ENCODE data around the gene AKR7A3. TPM values are rescaled to one million over a fixed set of nuclear protein-coding genes. Genes with fewer than 3 reads are reported as not detected.

The AKR7A3 gene
- total RNA-seq, 1 donor from 2014 or later, result 2.1 TPM

- no peaks in the 10 kb centered on the region for H3K27me3 Mint-ChIP-seq
- H3K36me3 Mint-ChIP-seq (ENCODE audit: insufficient read depth), result peaks cover 4% of the 10 kb centered on the region
- no peaks in the 10 kb centered on the region for H3K9me3 Mint-ChIP-seq (ENCODE audit: low read depth)
- peaks cover 15% of the 10 kb centered on the region for H3K4me1 Mint-ChIP-seq (ENCODE audit: low read depth)
- H3K27ac Mint-ChIP-seq, result peak overlapping the region; percentile 89
- H3K4me3 Mint-ChIP-seq (ENCODE audit: low read depth), result peak overlapping the region; percentile 83
- TF ChIP-seq, protein P1, sequence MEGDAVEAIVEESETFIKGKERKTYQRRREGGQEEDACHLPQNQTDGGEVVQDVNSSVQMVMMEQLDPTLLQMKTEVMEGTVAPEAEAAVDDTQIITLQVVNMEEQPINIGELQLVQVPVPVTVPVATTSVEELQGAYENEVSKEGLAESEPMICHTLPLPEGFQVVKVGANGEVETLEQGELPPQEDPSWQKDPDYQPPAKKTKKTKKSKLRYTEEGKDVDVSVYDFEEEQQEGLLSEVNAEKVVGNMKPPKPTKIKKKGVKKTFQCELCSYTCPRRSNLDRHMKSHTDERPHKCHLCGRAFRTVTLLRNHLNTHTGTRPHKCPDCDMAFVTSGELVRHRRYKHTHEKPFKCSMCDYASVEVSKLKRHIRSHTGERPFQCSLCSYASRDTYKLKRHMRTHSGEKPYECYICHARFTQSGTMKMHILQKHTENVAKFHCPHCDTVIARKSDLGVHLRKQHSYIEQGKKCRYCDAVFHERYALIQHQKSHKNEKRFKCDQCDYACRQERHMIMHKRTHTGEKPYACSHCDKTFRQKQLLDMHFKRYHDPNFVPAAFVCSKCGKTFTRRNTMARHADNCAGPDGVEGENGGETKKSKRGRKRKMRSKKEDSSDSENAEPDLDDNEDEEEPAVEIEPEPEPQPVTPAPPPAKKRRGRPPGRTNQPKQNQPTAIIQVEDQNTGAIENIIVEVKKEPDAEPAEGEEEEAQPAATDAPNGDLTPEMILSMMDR (IDR thresholded peaks at IDR 0.05; ENCODE audit: unreplicated experiment), result no peak
- no peak for DNase-seq (ENCODE audit: low spot score, unreplicated experiment)
Observed at GRCh38 chr1:19312782-19313635, 24.4 kb upstream of the AKR7A3 start.

GRCh38 chr1:19311931-19312781 lies 23.6 kb upstream of the AKR7A3 start, which contains the start of the genes AKR7A2 and SLC66A1:
TSS of gene AKR7A2 (minus strand) at chr1:19312144. CDS start at chr1:19312124, 20 bp downstream.
TSS of gene SLC66A1 (plus strand) at chr1:19312326. CDS start at chr1:19317678, 5,352 bp downstream.
- Mint-ChIP-seq H3K4me3 (ENCODE audit: low read depth) (peak within 1 kb of the TSS; percentile 88), H3K36me3 (ENCODE audit: insufficient read depth) (peaks cover 9% of the 10 kb centered on the region), H3K27ac (peak within 1 kb of the TSS; percentile 89), H3K4me1 (ENCODE audit: low read depth) (peaks cover 15% of the 10 kb centered on the region), H3K9me3 (ENCODE audit: low read depth) (no peaks in the 10 kb centered on the region), H3K27me3 (no peaks in the 10 kb centered on the region)
- DNase-seq (ENCODE audit: low spot score, unreplicated experiment), result peak; percentile 84
- TF ChIP-seq, protein P1 (IDR thresholded peaks at IDR 0.05; ENCODE audit: unreplicated experiment), result no peak

GRCh38 chr1:19311503-19311930 lies 22.9 kb upstream of the AKR7A3 start:
- Mint-ChIP-seq H3K4me1 (ENCODE audit: low read depth) (peaks cover 15% of the 10 kb centered on the region), H3K9me3 (ENCODE audit: low read depth) (no peaks in the 10 kb centered on the region), H3K27ac (peak overlapping the region; percentile 79), H3K36me3 (ENCODE audit: insufficient read depth) (peaks cover 12% of the 10 kb centered on the region), H3K27me3 (no peaks in the 10 kb centered on the region), H3K4me3 (ENCODE audit: low read depth) (peak overlapping the region; percentile 88)
- TF ChIP-seq, protein P1 (IDR thresholded peaks at IDR 0.05; ENCODE audit: unreplicated experiment), result no peak
- DNase-seq (ENCODE audit: low spot score, unreplicated experiment), result no peak

- Mint-ChIP-seq H3K4me1 (ENCODE audit: low read depth) (peaks cover 15% of the 10 kb centered on the region), H3K36me3 (ENCODE audit: insufficient read depth) (peaks cover 12% of the 10 kb centered on the region), H3K9me3 (ENCODE audit: low read depth) (no peaks in the 10 kb centered on the region), H3K4me3 (ENCODE audit: low read depth) (peak overlapping the region; percentile 88), H3K27ac (peak overlapping the region; percentile 79), H3K27me3 (no peaks in the 10 kb centered on the region)
- no peak for DNase-seq (ENCODE audit: low spot score, unreplicated experiment)
- TF ChIP-seq, protein P1 (IDR thresholded peaks at IDR 0.05; ENCODE audit: unreplicated experiment), result no peak
Observed at GRCh38 chr1:19310720-19311502, 22.3 kb upstream of the AKR7A3 start.

Data from progenitor cell of endocrine pancreas (in vitro differentiated cells).